ENCODE results near the gene XRCC1.
A peak's percentile ranks its signal among the peaks of the same experiment; 100 is the strongest.
"Not testable (repeated sequence)": the region's sequence is repeated elsewhere in the genome, so short reads cannot be mapped to it uniquely, and the experiment has no call there.

Gene XRCC1

GRCh38 chr19:43599635-43600295 lies 24.4 kb upstream of the XRCC1 start:
- no peak for DNase-seq (ENCODE audit: low read depth)

GRCh38 chr19:43598445-43599240 lies 23.3 kb upstream of the XRCC1 start:
- DNase-seq (ENCODE audit: low read depth) = no peak

GRCh38 chr19:43597876-43598275 lies 22.5 kb upstream of the XRCC1 start:
- no peak for DNase-seq (ENCODE audit: low read depth)

GRCh38 chr19:43596842-43597461 lies 21.6 kb upstream of the XRCC1 start:
- no peak for DNase-seq (ENCODE audit: low read depth)

GRCh38 chr19:43595999-43596841 lies 20.9 kb upstream of the XRCC1 start, which contains the start of the genes IRGQ and ZNF576:
Gene IRGQ (minus strand): TSS chr19:43596134. CDS start chr19:43595338, 796 bp downstream.
Gene ZNF576 (plus strand): TSS chr19:43596595. CDS start chr19:43597109, 514 bp downstream.
- DNase-seq (ENCODE audit: low read depth) = peak; percentile 100

- no peak for DNase-seq (ENCODE audit: low read depth)
Observed at GRCh38 chr19:43595605-43595998, 20.3 kb upstream of the XRCC1 start.

GRCh38 chr19:43594710-43595604 lies 19.6 kb upstream of the XRCC1 start:
- peak; percentile 50 for DNase-seq (ENCODE audit: low read depth)

- DNase-seq (ENCODE audit: low read depth) = no peak
Observed at GRCh38 chr19:43594081-43594697, 18.9 kb upstream of the XRCC1 start.

GRCh38 chr19:43592800-43593350 lies 17.5 kb upstream of the XRCC1 start:
- no peak for DNase-seq (ENCODE audit: low read depth)

GRCh38 chr19:43591904-43592772 lies 16.8 kb upstream of the XRCC1 start:
- DNase-seq (ENCODE audit: low read depth) = no peak

- no peak for DNase-seq (ENCODE audit: low read depth)
Observed at GRCh38 chr19:43589678-43590077, 14.4 kb upstream of the XRCC1 start.

GRCh38 chr19:43589277-43589676 lies 13.9 kb upstream of the XRCC1 start:
- DNase-seq (ENCODE audit: low read depth) = no peak

- DNase-seq (ENCODE audit: low read depth) = not testable (repeated sequence)
Observed at GRCh38 chr19:43587029-43587428, 11.7 kb upstream of the XRCC1 start.

GRCh38 chr19:43586346-43586745 lies 11.0 kb upstream of the XRCC1 start:
- no peak for DNase-seq (ENCODE audit: low read depth)

GRCh38 chr19:43584484-43584883 lies 9.2 kb upstream of the XRCC1 start:
- no peak for DNase-seq (ENCODE audit: low read depth)

- no peak for DNase-seq (ENCODE audit: low read depth)
Observed at GRCh38 chr19:43582495-43582894, 7.2 kb upstream of the XRCC1 start.

GRCh38 chr19:43581467-43581866 lies 6.1 kb upstream of the XRCC1 start:
- DNase-seq (ENCODE audit: low read depth) = no peak

- DNase-seq (ENCODE audit: low read depth) = no peak
Observed at GRCh38 chr19:43578787-43579186, 3.5 kb upstream of the XRCC1 start.

Data from activated gamma-delta T cell treated with anti-CD3 and anti-CD28 coated beads, Interleukin-2, amount 50 U/mL, for 16 hours (primary cell).